Measurements from ENCODE around the gene CDH13.

DNA sequence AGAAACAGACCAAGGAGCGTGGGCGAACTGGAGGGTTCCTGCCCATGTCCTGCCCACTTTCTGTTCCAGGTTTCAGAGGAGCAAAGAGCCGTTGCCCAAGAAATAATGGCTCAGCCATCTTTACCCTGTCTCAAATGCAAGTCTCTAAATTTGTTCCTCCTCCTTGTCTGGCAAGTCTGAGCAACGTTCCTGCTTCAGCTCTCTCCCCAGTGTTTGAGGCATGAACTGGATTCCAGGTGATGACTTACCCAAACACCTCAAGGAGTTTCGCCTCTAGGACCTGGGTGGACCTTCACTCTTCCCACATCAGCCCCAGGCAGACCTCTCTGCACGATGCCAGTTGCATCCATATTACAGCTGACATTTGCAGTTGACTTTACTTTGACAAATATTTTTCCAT lies 659.2 kb downstream of the CDH13 start:
- TF ChIP-seq, protein P1, sequence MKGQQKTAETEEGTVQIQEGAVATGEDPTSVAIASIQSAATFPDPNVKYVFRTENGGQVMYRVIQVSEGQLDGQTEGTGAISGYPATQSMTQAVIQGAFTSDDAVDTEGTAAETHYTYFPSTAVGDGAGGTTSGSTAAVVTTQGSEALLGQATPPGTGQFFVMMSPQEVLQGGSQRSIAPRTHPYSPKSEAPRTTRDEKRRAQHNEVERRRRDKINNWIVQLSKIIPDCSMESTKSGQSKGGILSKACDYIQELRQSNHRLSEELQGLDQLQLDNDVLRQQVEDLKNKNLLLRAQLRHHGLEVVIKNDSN (CRISPR knock-in tag; IDR thresholded peaks at IDR 0.05) = no peak
- TF ChIP-seq EP300 (IDR thresholded peaks at IDR 0.05; ENCODE audit: low read length) (no peak), YY1 (IDR thresholded peaks at IDR 0.05; ENCODE audit: borderline replicate concordance in 1 of 3, control insufficient read depth in 1 of 3, extremely low read depth in 1 of 3, insufficient read depth in 3 of 3, insufficient read length in 1 of 3, insufficient replicate concordance in 2 of 3, low read depth in 1 of 3, low read length in 2 of 3) (no peak), FOXA1 (IDR thresholded peaks at IDR 0.05; ENCODE audit: borderline replicate concordance) (no peak), ZNF124 (CRISPR knock-in tag; IDR thresholded peaks at IDR 0.05) (no peak), ZNF224 (CRISPR knock-in tag; IDR thresholded peaks at IDR 0.05) (no peak), ZNF253 (CRISPR knock-in tag; conservative IDR thresholded peaks at IDR 0.05) (no peak), FOXJ3 (CRISPR knock-in tag; IDR thresholded peaks at IDR 0.05) (no peak), BRCA1 (IDR thresholded peaks at IDR 0.05) (no peak), BRCA1 (CRISPR knock-in tag; IDR thresholded peaks at IDR 0.05) (no peak), NFXL1 (CRISPR knock-in tag; IDR thresholded peaks at IDR 0.05) (no peak)
- TF ChIP-seq, protein P2, sequence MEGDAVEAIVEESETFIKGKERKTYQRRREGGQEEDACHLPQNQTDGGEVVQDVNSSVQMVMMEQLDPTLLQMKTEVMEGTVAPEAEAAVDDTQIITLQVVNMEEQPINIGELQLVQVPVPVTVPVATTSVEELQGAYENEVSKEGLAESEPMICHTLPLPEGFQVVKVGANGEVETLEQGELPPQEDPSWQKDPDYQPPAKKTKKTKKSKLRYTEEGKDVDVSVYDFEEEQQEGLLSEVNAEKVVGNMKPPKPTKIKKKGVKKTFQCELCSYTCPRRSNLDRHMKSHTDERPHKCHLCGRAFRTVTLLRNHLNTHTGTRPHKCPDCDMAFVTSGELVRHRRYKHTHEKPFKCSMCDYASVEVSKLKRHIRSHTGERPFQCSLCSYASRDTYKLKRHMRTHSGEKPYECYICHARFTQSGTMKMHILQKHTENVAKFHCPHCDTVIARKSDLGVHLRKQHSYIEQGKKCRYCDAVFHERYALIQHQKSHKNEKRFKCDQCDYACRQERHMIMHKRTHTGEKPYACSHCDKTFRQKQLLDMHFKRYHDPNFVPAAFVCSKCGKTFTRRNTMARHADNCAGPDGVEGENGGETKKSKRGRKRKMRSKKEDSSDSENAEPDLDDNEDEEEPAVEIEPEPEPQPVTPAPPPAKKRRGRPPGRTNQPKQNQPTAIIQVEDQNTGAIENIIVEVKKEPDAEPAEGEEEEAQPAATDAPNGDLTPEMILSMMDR (IDR thresholded peaks at IDR 0.05 in 2 of 3, conservative IDR thresholded peaks at IDR 0.05 in 1 of 3; ENCODE audit: insufficient read depth in 2 of 3, low read depth in 1 of 3, low read length in 3 of 3) = no peak
- TF ChIP-seq, protein P3, sequence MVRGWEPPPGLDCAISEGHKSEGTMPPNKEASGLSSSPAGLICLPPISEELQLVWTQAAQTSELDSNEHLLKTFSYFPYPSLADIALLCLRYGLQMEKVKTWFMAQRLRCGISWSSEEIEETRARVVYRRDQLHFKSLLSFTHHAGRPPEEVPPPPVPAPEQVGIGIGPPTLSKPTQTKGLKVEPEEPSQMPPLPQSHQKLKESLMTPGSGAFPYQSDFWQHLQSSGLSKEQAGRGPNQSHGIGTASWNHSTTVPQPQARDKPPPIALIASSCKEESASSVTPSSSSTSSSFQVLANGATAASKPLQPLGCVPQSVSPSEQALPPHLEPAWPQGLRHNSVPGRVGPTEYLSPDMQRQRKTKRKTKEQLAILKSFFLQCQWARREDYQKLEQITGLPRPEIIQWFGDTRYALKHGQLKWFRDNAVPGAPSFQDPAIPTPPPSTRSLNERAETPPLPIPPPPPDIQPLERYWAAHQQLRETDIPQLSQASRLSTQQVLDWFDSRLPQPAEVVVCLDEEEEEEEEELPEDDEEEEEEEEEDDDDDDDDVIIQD (CRISPR knock-in tag; IDR thresholded peaks at IDR 0.05) = no peak

Data from K562 (cell line).